IPS-18c (cell line): Measurements from ENCODE around the gene BTBD2.

Source experiments
- H3K4me3 ChIP-seq: 2 replicates; pipeline ENCODE4 v1.7.0; 2013; ENCODE audit warnings: low read depth, mild to moderate bottlenecking, low read length, moderate library complexity; ENCODE audit not compliant: insufficient read depth
- H3K9me3 ChIP-seq: one replicate; pipeline ENCODE4 v1.6.1; 2013; ENCODE audit warnings: mild to moderate bottlenecking, low read length, moderate library complexity; ENCODE audit not compliant: control insufficient read depth, insufficient read depth

Gene BTBD2

DNA sequence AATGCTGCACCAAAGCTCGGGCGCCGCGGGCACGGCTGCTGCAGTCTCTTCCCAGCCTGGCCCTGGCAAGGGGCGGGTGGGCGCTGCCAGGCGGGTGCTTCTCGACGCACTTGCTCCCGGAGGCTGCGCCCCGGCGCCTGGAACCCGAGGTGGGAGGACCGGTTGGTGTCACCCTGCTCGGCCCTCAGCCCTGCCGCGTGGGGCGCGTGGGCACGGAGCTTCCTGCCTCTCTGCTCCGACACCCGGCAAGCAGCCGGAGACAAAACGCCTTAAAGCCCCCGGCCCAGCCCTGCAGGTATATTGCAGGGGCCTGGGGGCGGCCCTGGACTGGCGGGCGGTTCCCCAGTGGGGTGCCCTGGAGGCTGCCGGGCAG lies 34.7 kb downstream of the BTBD2 start:
- no peak overlapping the region for H3K4me3 ChIP-seq
- no peaks in the 10 kb centered on the region for H3K9me3 ChIP-seq

DNA sequence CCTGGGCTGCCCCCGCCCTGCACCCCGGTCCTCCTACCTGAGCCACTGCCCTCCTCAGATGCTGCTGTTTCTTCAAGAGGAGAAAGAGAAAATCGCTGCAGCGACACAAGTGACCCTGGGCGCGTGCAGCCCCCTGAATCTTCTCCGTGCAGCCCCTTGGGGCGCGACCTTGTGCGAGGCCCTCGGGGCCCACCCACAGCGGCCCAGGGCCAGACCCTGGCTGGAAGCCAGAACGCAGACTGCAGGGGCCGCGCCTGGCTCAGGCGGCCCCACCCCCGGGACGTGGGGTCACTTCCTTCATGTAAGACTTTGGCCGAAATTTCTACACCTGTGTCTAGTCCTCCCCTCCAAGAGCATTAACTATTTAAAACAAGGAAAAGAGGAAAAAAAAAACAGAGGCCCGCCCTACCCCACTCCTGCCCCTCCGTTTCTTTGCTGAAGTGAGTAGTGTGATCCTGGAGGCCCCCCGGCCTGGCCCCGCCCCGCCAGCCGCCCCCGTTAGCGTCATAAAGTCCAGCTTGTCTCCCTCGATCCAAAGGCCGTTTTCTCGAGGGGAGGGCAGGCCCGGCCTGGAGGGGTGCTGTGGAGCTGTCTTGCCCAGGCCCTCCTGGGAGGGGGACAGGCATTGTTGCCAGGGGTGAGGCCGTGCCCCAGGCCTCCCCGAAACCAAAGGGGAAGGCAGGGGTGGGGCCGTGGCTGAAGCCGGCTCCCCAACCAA lies 35.3 kb downstream of the BTBD2 start:
- no peak overlapping the region for H3K4me3 ChIP-seq
- H3K9me3 ChIP-seq: no peaks in the 10 kb centered on the region

DNA sequence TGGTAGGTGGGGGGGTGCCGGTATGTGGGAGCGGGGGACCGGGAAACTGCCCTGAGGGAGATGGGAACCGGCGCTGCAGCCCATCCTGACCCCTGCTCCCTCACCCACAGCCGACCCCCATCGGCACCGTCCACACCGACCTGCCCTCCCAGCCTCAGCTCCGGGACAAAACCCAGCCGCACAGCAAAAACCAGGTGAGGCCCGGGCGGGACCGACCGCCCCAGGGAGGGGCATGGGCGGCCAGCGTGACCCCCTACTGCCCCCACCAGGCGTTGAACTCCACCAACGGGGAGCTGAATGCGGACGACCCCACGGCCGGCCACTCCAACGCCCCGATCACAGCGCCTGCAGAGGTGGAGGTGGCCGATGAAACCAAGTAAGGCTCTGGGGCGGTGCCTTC lies 35.9 kb downstream of the BTBD2 start:
- H3K9me3 ChIP-seq: no peaks in the 10 kb centered on the region
- no peak overlapping the region for H3K4me3 ChIP-seq

DNA sequence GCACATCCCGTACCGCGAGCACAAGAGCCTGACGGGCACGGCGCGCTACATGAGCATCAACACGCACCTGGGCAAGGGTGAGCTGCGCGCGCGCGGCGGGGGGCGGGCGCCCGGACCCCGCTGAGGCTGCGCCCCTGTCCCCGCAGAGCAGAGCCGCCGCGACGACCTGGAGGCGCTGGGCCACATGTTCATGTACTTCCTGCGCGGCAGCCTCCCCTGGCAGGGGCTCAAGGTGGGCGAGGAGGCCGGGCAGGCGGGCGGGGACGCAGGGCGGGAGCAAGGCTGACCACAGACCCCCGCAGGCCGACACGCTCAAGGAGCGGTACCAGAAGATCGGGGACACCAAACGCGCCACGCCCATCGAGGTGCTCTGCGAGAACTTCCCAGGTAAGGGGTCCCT lies 36.5 kb downstream of the BTBD2 start:
- no peak overlapping the region for H3K4me3 ChIP-seq
- no peaks in the 10 kb centered on the region for H3K9me3 ChIP-seq

DNA sequence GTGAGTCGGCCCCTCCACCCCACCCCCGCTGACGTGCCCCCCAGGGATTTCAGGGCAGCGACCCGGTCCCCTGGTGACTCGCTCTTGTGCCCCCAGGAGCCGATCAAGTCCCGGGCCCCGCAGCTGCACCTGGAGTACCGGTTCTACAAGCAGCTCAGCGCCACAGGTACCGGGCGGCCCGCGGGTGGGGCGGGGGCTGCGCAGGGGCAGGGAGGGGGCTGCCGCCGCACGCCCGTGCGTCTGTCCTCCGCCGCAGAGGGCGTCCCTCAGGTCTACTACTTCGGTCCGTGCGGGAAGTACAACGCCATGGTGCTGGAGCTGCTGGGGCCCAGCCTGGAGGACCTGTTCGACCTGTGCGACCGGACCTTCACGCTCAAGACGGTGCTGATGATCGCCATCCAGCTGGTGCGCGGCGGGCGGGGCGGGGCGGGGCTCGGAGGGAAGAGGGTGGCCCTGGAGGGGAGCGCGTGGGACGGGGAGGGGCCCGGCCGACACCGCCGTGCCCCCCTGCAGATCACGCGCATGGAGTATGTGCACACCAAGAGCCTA lies 37.1 kb downstream of the BTBD2 start:
- no peak overlapping the region for H3K4me3 ChIP-seq
- H3K9me3 ChIP-seq: no peaks in the 10 kb centered on the region

DNA sequence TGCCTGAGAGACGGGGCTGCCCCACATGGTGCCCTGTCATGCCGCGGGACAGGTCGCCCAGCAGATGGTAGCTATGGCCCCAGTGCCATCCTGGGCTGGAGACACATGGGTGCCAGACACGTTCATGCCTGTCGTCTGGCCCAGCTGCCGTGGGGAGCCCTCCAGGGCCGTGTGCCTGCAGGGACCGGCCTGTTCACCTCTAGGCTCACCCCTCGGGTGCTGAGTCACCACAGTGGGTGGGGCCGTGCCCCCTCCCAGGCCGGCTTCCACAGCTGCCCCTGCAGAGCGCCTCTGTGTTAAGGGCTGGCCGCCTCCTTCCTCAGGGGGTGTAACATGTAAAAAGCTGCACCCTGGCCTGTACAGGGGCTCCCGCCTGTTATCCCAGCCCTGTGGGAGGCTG lies 38.4 kb downstream of the BTBD2 start:
- Histone ChIP-seq H3K4me3 (no peak overlapping the region), H3K9me3 (no peaks in the 10 kb centered on the region)

DNA sequence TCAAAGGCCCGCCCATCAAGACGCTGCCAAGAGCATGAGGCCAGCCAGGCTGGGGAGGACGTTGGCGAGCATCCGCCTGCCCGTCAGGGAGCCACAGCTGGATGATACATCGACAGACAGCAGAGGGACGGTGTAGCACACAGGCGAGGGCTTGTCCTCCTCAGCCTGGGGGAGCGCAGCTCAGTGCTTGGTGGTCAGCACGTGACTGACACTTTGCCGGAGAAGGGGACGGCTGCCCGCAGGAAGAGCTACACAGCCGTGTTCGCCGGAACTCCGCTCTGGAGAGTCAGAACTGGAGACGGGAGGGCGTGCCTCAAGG lies 40.4 kb downstream of the BTBD2 start:
- Histone ChIP-seq H3K9me3 (no peaks in the 10 kb centered on the region), H3K4me3 (no peak overlapping the region)

DNA sequence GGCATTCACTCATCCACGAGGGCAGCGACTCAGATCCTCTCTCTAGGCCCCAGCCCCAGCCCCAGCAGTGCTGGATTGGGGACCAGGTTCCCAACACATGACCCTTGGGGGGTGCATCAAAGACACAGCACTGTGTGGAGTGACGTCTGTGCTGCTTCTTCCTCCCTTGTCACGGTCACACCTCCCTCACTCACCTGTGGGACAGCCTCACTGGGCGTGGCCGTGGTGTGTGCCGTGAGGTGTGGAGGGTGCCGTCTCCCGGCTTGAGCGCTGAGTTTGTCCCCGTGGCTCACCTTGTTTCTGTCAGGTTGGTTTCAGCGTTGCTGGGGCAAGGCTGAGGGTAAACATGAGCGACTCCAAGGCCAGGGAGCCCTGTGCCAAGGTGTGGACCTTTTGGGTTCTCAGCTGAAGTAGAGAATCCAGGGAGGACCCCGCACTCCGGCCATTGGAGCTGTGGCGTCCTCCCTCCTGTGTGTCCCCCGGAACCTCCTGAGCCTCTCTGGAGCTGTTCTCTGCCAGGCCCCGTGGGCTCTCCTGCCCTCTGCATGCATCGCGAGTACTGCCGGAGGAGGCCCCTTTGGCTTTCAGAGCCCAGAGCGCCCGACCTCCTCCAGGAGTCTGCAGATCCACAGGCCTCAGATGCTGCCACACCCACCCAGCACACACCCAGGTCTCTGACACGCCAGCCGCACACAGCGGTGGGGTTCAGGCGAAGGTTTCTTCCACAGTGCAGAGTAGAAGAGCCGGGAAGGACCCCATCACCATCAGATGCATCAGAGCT lies 40.9 kb downstream of the BTBD2 start:
- no peaks in the 10 kb centered on the region for H3K9me3 ChIP-seq
- H3K4me3 ChIP-seq: no peak overlapping the region

DNA sequence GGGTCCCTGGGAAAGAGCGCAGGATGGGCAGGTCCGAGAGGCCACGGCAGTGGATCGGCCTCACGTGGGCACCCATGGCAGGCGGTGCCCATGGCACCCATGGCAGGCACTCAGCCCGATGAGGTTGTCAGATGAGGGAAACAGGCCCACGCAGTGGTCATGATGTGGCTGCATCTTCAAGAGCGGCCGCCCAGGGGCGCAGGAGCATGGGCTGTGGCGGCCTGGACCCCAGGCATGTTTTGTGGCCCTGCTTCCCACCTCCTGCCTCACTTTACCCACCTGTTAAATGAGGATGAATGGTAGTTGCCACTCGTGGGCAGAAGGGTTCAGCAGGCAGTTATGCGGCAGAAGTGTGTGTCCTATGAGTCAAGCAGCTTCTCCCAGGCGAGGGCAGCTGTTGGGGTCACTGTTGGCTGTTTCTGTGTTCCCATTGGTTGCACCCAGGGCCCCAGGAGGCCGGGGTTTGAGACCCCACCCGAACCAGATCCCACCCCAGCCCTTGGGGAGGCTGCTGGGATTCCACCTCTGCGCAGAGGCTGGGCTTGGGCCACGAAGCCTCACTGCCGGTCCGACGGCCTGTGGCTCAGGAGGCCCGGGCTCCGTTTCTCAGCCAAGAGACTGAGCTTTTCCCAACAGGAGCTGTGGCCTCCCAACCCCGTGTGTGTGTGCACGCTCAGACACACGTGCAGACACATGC lies 44.6 kb downstream of the BTBD2 start:
- H3K4me3 ChIP-seq: no peak overlapping the region

DNA sequence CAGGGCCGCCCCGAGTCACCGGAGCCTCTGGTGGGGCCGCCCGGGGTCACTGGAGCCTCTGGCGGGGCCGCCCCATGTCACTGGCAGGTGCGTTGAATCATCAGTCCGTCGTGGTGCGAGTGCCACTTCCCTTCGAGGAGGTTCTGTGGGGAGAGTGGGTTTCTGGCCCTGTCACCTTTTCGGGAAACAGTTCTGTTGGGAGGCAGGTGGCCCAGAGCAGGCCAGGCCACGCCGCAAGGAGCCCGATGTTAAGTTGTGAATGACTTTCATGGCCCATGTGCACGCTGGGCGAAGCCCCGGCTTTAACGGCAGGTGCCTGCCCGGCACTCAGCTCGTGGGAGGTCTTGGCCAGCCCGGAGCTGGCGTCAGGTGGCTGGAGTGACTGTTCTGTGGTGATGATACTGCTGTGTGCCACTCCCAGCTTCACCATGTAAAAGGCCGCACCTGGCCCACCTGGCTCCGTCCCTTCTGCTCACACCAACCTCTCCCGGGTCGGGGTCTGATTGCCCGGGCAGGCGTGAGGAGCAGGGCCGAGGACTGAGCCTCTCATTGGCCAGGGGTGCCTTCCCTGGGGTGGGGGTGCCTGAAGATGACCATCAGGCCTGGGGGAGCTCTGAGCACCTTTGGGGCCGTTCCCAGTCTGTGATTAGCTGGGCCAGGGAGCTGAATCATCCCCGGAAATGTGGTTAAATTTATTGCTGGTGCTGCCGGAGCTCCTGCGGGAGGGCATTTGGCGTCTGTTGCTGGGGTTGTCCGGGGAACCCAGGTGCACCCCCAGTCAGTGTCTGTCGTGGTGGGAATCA lies 45.3 kb downstream of the BTBD2 start:
- H3K9me3 ChIP-seq: no peaks in the 10 kb centered on the region
- no peak overlapping the region for H3K4me3 ChIP-seq

More for the DNA sequence above, 44.6 kb downstream of the BTBD2 start:
- no peaks in the 10 kb centered on the region for H3K9me3 ChIP-seq

DNA sequence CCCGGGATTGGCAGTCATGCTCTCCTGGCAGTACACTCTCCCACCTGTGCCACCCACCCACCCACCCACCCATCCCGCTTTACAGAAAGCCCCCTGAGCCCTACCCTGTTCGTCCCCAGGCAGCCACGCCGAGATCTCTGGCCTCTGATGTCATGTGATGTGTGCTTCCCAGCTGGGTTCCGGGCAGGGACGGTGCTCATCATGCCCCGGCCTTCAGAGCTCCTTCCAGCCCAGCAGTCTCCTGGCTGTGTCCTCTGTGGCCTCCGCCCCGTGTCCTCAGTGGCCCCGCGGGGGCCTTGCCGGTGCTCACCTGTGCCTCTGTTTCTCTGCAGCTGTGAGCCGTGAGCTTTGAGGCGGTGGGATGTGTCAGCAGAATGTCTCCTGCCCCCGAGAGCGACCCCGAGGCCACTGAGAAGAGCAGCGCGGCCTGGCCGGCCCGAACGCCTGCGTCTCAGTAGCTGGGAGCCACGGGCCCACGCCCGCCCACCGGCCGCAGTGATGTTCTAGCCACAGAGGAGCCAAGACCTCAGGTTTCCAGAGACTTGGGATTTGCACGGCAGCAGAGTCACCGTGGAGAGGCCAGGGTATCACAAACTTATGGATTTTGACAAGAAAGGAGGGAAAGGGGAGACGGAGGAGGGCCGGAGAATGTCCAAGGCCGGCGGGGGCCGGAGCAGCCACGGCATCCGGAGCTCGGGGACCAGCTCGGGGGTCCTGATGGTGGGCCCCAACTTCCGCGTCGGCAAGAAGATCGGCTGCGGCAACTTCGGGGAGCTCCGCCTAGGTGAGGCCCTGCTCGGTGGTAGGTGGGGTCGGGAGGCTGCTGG lies 46.1 kb downstream of the BTBD2 start:
- Histone ChIP-seq H3K9me3 (no peaks in the 10 kb centered on the region), H3K4me3 (no peak overlapping the region)

DNA sequence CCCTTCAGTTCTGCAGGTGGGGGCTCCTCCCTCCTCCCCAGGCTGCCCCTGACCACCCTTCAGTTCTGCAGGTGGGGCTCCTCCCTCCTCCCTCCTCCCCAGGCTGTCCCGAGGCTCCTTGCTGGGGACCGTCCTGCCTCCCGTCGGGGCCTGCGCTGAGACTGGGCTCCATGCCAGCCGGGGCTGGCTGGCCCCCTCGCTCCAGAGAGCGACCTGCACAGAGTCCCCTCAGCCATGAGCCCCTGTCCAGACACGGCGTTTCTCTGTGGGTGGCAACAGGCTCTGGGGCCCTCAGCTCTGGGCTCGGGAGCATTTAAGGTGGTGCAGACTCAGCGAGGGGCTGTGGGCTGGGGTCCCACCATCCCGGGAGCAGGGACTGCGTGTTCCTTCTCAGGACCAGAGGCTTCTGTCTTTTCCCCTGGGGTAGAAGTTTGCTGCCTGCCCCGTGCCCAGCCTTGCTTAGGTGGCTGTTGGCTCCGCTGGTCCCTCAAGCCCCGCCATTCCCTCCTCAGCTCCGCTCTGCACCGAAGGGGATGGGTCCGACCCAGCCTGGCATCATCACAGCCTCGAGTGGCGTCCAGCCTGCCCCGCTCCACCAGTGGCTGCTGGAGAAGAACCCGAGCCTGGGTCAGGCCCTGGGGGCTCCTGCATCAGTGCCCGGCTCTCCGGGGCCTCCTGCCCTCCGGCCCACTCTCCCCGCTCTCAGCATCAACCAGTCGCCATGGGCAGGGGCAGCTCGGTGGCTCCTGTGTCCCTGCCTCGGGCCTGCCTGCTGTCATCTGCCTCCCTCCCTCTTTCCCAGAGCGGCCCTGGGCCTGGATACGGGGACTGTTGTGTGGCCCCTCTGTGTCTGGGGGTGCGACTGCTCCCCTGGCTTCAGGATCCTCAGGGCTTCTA lies 47.0 kb downstream of the BTBD2 start:
- no peak overlapping the region for H3K4me3 ChIP-seq
- H3K9me3 ChIP-seq: no peaks in the 10 kb centered on the region

DNA sequence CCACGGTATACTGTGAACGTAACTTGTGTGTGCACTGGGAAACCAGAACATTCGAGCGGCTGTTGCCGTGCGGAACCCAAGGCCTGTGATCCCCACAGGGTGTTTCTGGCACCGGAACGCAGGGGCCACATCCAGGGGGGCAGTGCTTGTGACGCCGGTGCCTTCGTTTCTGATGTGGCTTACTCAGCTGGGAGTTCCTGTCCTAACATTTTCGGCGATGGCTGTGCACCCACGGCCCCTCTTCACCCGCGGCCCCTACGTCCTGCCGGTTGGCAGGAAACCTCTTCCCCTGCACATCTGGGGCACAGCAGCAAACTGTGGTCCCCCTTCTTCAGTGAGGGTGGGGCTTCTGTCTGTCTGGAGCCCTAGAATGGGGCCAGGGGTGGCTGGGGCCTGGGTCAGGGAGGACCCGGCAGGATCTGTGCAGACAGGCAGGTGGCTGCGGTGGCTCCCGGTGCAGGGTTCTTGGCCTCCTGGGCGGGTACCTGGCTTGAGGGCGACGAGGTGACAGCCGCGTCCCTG lies 48.4 kb downstream of the BTBD2 start:
- Histone ChIP-seq H3K9me3 (no peaks in the 10 kb centered on the region), H3K4me3 (no peak overlapping the region)

DNA sequence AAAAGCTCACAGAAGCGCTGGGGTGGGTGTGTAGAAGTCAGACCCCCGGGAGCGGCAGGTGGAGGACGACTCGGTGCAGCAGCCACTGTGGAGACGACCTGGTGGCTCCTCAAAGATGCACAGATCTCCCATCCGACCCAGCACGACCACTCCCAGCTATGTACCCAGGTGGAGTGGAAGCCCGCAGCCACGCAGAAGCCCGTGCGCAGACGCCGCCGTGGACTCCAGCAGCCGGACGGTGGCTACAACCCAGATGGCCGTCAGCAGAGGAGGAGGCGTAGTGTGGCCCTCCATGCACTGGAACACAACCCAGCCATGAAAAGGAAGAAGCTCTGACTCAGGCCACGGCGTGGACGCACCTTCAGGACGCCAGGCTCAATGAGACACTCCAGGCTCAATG lies 52.8 kb downstream of the BTBD2 start:
- H3K9me3 ChIP-seq: no peaks in the 10 kb centered on the region
- H3K4me3 ChIP-seq: no peak overlapping the region

DNA sequence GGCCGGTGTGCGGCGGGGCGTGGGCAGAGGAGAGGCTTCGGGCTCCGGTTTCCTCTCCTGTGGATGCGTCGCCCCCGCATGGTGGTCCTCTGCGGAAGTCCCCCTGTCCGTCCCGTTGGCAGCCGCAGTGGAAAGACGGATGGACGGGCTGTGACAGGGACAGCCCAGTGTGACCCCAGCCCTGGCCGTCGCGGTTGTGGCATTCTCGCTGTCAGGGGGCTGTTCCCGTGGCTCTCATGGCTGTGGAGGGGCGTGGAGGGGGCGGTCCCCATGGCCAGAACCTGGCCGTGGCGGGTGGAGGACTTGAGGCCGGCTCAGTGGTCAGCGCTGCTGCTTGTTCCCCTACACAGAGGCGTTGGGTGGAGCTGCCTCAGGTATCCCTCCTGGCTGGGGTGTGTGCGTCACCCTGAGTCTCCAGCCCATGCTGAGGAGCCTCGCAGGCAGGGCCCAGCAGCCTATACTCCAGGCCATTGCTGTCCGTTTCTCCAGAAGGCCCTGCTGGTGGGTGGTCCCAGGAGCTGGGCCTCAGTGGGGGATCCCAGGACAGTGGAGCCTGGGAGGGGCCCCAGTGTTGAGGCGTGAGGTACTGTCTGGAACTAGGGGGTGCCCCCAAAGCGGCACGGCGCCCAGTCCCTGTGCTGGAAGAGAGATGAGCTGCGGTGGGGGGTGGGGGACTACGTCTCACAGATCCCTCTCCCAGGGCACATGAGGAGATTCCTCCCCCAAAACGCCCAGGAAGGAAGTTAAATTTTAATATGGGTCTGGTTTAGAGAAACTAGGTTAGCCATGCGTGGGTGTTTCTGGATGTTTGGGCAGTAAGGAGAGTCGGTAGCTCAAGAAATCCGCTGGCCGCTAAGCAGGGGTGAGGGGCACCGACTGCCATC lies 54.3 kb downstream of the BTBD2 start:
- no peak overlapping the region for H3K4me3 ChIP-seq
- no peaks in the 10 kb centered on the region for H3K9me3 ChIP-seq
